NCI-H187 treated with DMSO at 0.1 percent for 48 hours (cell line): ENCODE data around the gene NAALADL2.
"Not testable (repeated sequence)": the region's sequence is repeated elsewhere in the genome, so short reads cannot be mapped to it uniquely, and the experiment has no call there.

Experiments used
- DNase-seq: peaks from one replicate; lab custom pipeline; 2025; lab: John Stamatoyannopoulos, UW

Gene NAALADL2

GRCh38 chr3:175422744-175423143 is 563.6 kb downstream of the NAALADL2 start:
- no peak for DNase-seq

- not testable (repeated sequence) for DNase-seq
These were observed 564.7 kb downstream of the NAALADL2 start for GRCh38 chr3:175423848-175424247.

GRCh38 chr3:175426805-175427204 is 567.7 kb downstream of the NAALADL2 start:
- no peak for DNase-seq

- no peak for DNase-seq
These were observed 569.3 kb downstream of the NAALADL2 start for GRCh38 chr3:175428466-175428865.

GRCh38 chr3:175430983-175431773 is 572.0 kb downstream of the NAALADL2 start:
- no peak for DNase-seq

- DNase-seq = no peak
These were observed 573.4 kb downstream of the NAALADL2 start for GRCh38 chr3:175432376-175433025.

GRCh38 chr3:175433026-175433674 is 574.0 kb downstream of the NAALADL2 start:
- no peak for DNase-seq

GRCh38 chr3:175434561-175434960 is 575.4 kb downstream of the NAALADL2 start:
- DNase-seq = no peak

- DNase-seq = no peak
These were observed 584.5 kb downstream of the NAALADL2 start for GRCh38 chr3:175443682-175444081.

GRCh38 chr3:175445741-175446140 is 586.6 kb downstream of the NAALADL2 start:
- no peak for DNase-seq

- DNase-seq = no peak
These were observed 588.4 kb downstream of the NAALADL2 start for GRCh38 chr3:175447521-175447920.

- DNase-seq = no peak
These were observed 594.2 kb downstream of the NAALADL2 start for GRCh38 chr3:175453361-175453760.

- no peak for DNase-seq
These were observed 597.3 kb downstream of the NAALADL2 start for GRCh38 chr3:175456466-175456865.

- DNase-seq = no peak
These were observed 598.2 kb downstream of the NAALADL2 start for GRCh38 chr3:175457301-175457700.

- DNase-seq = not testable (repeated sequence)
These were observed 601.8 kb downstream of the NAALADL2 start for GRCh38 chr3:175460849-175461399.

GRCh38 chr3:175464362-175464761 is 605.2 kb downstream of the NAALADL2 start:
- no peak for DNase-seq

GRCh38 chr3:175469124-175469523 is 610.0 kb downstream of the NAALADL2 start:
- DNase-seq = no peak

GRCh38 chr3:175475765-175476164 is 616.6 kb downstream of the NAALADL2 start:
- DNase-seq = no peak

- no peak for DNase-seq
These were observed 617.4 kb downstream of the NAALADL2 start for GRCh38 chr3:175476489-175476888.

- DNase-seq = no peak
These were observed 618.6 kb downstream of the NAALADL2 start for GRCh38 chr3:175477651-175478224.

- DNase-seq = no peak
These were observed 619.2 kb downstream of the NAALADL2 start for GRCh38 chr3:175478301-175478700.

GRCh38 chr3:175479175-175479574 is 620.0 kb downstream of the NAALADL2 start:
- DNase-seq = no peak
